PC-3 (cell line): ENCODE measurements around the gene NEGR1.

Source experiments
- EZH2 ChIP-seq: fragments of 300-600 bp; sonication (generic); IDR thresholded peaks from one replicate; pipeline ENCODE4 v1.6.1; 2017; ENCODE audit warnings: antibody characterized with exemption, mild to moderate bottlenecking, low read length; ENCODE audit not compliant: unreplicated experiment
- EZH2phosphoT487 ChIP-seq: fragments of 300-600 bp; sonication (generic); IDR thresholded peaks from 2 replicates; pipeline ENCODE4 v1.6.1; 2018; ENCODE audit warnings: mild to moderate bottlenecking, antibody characterized with exemption, low read length, borderline replicate concordance
- TF ChIP-seq, protein P1 (sequence below): fragments of 300-600 bp; sonication (generic); conservative IDR thresholded peaks from 2 replicates; pipeline ENCODE4 v1.5.1; 2017; ENCODE audit warnings: antibody characterized with exemption, low read depth, mild to moderate bottlenecking, low read length

DNA sequence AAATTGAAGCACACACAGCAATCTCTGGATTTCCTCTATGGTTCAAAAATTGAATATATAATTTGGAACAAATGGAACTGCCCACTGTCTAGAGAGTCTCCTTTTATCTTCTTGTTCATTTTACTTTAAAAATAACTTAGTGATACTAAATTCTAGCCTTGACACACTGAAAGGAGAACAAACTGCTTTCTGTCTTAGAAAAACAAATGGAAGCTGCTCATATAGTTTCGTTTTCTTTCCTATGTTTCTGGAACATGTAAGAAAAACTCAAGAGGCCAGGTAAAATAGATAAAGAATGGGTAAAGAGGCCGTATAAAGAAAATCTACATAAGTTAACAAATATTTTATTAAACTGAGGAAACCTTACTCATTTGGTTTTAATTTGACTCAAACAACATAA, 332.7 kb downstream of the NEGR1 start:
- TF ChIP-seq, protein P1, sequence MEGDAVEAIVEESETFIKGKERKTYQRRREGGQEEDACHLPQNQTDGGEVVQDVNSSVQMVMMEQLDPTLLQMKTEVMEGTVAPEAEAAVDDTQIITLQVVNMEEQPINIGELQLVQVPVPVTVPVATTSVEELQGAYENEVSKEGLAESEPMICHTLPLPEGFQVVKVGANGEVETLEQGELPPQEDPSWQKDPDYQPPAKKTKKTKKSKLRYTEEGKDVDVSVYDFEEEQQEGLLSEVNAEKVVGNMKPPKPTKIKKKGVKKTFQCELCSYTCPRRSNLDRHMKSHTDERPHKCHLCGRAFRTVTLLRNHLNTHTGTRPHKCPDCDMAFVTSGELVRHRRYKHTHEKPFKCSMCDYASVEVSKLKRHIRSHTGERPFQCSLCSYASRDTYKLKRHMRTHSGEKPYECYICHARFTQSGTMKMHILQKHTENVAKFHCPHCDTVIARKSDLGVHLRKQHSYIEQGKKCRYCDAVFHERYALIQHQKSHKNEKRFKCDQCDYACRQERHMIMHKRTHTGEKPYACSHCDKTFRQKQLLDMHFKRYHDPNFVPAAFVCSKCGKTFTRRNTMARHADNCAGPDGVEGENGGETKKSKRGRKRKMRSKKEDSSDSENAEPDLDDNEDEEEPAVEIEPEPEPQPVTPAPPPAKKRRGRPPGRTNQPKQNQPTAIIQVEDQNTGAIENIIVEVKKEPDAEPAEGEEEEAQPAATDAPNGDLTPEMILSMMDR, result no peak
- no peak for TF ChIP-seq EZH2
- no peak for TF ChIP-seq EZH2phosphoT487
